ENCODE results near the gene TMEFF1. TPM values are rescaled to one million over a fixed set of nuclear protein-coding genes. Genes with fewer than 3 reads are reported as not detected.

Gene TMEFF1
- total RNA-seq, 6 experiments from 2014 or later: 0.09 to 0.24 TPM; not detected in 4

DNA sequence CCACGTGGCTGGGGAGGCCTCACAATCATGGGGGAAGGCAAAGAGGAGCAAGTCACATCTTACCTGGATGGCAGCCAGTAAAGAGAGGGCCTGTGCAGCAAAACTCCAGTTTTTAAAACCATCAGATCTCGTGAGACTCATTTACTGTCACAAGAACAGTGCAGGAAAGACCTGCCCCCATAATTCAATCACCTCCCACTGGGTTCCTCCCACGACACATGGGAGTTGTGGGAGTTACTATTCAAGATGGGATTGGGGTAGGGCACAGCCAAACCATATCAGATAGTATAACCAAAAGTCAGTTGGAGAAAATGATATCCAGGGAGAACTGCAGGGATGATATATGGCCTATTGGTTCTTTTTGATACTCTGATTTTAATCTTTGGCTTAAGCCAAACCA, 94.9 kb downstream of the TMEFF1 start:
- intact Hi-C loops (cut with DNase I): no loop called here
- ATAC-seq (no peak), DNase-seq (no peak)
- no peaks in the 10 kb centered on the region for H3K9me3 ChIP-seq
- H3K27ac ChIP-seq: no peak overlapping the region
- WGBS (ENCODE audit: insufficient coverage, low coverage, low lambda C conversion rate, missing lambda C conversion rate): 78% methylated on average over 3 of the region's 3 CpGs
- TF ChIP-seq, protein P1, sequence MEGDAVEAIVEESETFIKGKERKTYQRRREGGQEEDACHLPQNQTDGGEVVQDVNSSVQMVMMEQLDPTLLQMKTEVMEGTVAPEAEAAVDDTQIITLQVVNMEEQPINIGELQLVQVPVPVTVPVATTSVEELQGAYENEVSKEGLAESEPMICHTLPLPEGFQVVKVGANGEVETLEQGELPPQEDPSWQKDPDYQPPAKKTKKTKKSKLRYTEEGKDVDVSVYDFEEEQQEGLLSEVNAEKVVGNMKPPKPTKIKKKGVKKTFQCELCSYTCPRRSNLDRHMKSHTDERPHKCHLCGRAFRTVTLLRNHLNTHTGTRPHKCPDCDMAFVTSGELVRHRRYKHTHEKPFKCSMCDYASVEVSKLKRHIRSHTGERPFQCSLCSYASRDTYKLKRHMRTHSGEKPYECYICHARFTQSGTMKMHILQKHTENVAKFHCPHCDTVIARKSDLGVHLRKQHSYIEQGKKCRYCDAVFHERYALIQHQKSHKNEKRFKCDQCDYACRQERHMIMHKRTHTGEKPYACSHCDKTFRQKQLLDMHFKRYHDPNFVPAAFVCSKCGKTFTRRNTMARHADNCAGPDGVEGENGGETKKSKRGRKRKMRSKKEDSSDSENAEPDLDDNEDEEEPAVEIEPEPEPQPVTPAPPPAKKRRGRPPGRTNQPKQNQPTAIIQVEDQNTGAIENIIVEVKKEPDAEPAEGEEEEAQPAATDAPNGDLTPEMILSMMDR (IDR thresholded peaks at IDR 0.05): no peak
- no peak for TF ChIP-seq POLR2A (IDR thresholded peaks at IDR 0.05)
- H3K27me3 ChIP-seq: no peaks in the 10 kb centered on the region
- H3K4me1 ChIP-seq: no peaks in the 10 kb centered on the region
- H3K36me3 ChIP-seq: no peaks in the 10 kb centered on the region
- no peak overlapping the region for H3K4me3 ChIP-seq

DNA sequence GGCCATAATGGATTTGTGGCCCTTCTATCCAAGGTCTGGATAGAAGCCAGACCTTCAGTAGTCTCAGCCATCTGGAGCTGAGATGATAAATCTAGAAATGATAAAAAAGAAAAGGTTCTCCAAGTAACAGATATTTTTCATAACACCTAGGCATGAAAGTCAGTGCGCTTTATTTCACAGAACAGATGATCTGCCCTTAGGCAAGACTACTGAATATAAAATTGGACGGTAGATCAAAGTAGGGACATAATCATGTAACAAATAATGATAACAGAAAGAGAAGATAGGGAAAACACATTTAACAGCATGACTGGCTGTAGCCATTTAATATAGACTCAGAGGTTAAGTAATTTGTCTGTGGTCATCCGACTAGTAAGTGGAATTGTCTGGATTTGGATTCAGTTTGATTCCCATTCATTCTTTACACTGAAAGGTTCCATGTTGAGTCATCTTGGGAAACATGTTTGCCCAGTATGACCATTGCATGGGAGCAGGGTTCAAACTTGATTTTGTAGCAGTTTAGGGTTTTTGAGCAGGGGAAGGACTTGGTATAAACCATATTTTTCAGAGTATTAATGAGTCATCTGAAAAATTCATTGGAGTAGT, 100.8 kb downstream of the TMEFF1 start:
- Histone ChIP-seq H3K27me3 (no peaks in the 10 kb centered on the region), H3K9me3 (no peaks in the 10 kb centered on the region), H3K36me3 (no peaks in the 10 kb centered on the region), H3K4me1 (no peaks in the 10 kb centered on the region), H3K4me3 (no peak overlapping the region), H3K27ac (no peak overlapping the region)
- WGBS (ENCODE audit: insufficient coverage, low coverage, low lambda C conversion rate, missing lambda C conversion rate): 92% methylated on average over 3 of the region's 3 CpGs
- ATAC-seq (no peak), DNase-seq (no peak)
- no peak for TF ChIP-seq POLR2A (IDR thresholded peaks at IDR 0.05)
- TF ChIP-seq, protein P1 (IDR thresholded peaks at IDR 0.05): no peak
- intact Hi-C loops (cut with DNase I): no loop called here

DNA sequence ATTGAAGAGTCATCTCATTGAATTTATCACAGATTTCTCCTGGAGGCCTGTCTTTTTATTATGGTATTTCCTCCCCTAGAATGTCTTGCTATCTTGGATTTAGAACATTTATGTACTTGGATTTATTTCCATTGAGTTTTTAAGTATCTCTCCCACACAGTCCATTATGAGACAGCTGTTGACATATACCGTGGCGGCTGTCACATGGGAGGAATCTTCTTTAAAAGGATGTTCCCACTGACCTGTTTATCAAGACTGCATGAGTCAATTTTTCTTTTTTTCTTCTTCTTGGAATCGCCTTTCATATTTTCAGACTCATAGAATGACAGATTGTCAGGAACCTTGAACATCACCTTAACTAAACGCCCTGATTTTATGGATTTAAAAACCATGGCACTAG, 102.1 kb downstream of the TMEFF1 start:
- no peaks in the 10 kb centered on the region for H3K4me1 ChIP-seq
- H3K9me3 ChIP-seq: no peaks in the 10 kb centered on the region
- H3K4me3 ChIP-seq: no peak overlapping the region
- intact Hi-C loops (cut with DNase I): no loop called here
- DNase-seq (no peak), ATAC-seq (no peak)
- no peaks in the 10 kb centered on the region for H3K27me3 ChIP-seq
- TF ChIP-seq, protein P1 (IDR thresholded peaks at IDR 0.05): no peak
- TF ChIP-seq POLR2A (IDR thresholded peaks at IDR 0.05): no peak
- WGBS (ENCODE audit: insufficient coverage, low coverage, low lambda C conversion rate, missing lambda C conversion rate): 73% methylated on average over 4 of the region's 4 CpGs
- H3K36me3 ChIP-seq: no peaks in the 10 kb centered on the region
- no peak overlapping the region for H3K27ac ChIP-seq

DNA sequence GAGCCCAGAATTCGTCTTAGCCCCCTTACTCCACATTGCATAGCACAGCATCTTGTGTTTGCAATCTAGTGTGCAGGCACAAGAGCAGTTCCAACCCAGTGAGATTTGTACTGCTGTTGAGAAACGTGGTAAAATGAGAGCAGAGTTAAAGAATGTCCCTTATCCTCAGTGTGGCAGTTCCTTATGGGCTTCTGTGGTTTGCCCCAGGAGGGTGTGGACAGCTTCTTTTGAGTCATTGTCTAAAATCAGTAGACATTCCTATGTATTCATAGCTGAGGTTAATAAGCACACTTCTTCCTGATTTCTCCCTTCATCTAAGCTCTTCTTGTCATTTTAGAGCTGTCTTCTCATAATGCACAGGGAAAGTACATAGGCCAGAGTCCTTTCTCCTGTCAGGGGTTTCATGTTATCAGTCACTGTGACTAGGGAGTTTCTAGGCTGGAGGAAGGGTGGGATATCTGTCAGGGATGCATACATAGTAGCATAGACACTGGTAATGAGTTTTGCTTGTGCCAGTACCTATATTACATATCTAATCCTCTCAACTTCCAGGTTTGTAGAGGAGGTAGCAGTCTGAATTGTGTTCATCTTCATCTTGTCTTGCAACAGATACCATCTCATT, 102.9 kb downstream of the TMEFF1 start:
- ATAC-seq (no peak), DNase-seq (no peak)
- no peaks in the 10 kb centered on the region for H3K9me3 ChIP-seq
- H3K27me3 ChIP-seq: no peaks in the 10 kb centered on the region
- TF ChIP-seq POLR2A (IDR thresholded peaks at IDR 0.05): no peak
- TF ChIP-seq, protein P1 (IDR thresholded peaks at IDR 0.05): no peak
- no peak overlapping the region for H3K4me3 ChIP-seq
- H3K27ac ChIP-seq: no peak overlapping the region
- no peaks in the 10 kb centered on the region for H3K36me3 ChIP-seq
- no peaks in the 10 kb centered on the region for H3K4me1 ChIP-seq
- intact Hi-C loops (cut with DNase I): no loop called here
- 63% methylated on average over 2 of the region's 2 CpGs for WGBS (ENCODE audit: insufficient coverage, low coverage, low lambda C conversion rate, missing lambda C conversion rate)

Measured in right lobe of liver (tissue), 6 donors.